HepG2 (cell line): ENCODE measurements around the gene C5orf52.

Experiments
- CTCF ChIP-seq: sonication (generic); formaldehyde crosslinking; IDR thresholded peaks from 2 replicates; pipeline ENCODE4 v1.5.0; 2020; ENCODE audit warnings: mild to moderate bottlenecking, missing genetic modification reagents, moderate library complexity
- EED ChIP-seq: sonication (generic); formaldehyde crosslinking; IDR thresholded peaks from 2 replicates; pipeline ENCODE4 v1.5.0; 2020; ENCODE audit warnings: mild to moderate bottlenecking, missing genetic modification reagents
- FOXK2 ChIP-seq: fragments of 450-650 bp; IDR thresholded peaks from 2 replicates; pipeline ENCODE4 v1.6.1; 2016
- GPN1 ChIP-seq: sonication (generic); formaldehyde crosslinking; IDR thresholded peaks from 2 replicates; pipeline ENCODE4 v1.5.1; 2020; ENCODE audit warnings: missing genetic modification reagents, borderline replicate concordance
- MAX ChIP-seq: IDR thresholded peaks from 2 replicates; pipeline ENCODE4 v1.6.1; 2012; ENCODE audit warnings: inconsistent platforms
- POLR2AphosphoS2 ChIP-seq: IDR thresholded peaks from 2 replicates; pipeline ENCODE4 v1.6.1; 2011; ENCODE audit warnings: low read depth, low read length, improper control_type of control experiment
- TARDBP ChIP-seq: sonication (generic); formaldehyde crosslinking; IDR thresholded peaks from 2 replicates; pipeline ENCODE4 v1.8.0; 2022; ENCODE audit warnings: mild to moderate bottlenecking, missing genetic modification reagents
- YEATS2 ChIP-seq: sonication (generic); formaldehyde crosslinking; IDR thresholded peaks from 2 replicates; pipeline ENCODE4 v1.4.0; 2020; ENCODE audit warnings: missing genetic modification reagents, borderline replicate concordance
- ZNF24 ChIP-seq: fragments of 450-650 bp; IDR thresholded peaks from 2 replicates; pipeline ENCODE4 v1.6.1; 2017; ENCODE audit warnings: antibody characterized with exemption, mild to moderate bottlenecking
- ZNF274 ChIP-seq: sonication (generic); formaldehyde crosslinking; IDR thresholded peaks from 2 replicates; pipeline ENCODE4 v1.5.1; 2020; ENCODE audit warnings: mild to moderate bottlenecking, missing genetic modification reagents
- ZNF34 ChIP-seq: sonication (generic); formaldehyde crosslinking; IDR thresholded peaks from 2 replicates; pipeline ENCODE4 v1.4.0; 2020; ENCODE audit warnings: mild to moderate bottlenecking, missing genetic modification reagents, borderline replicate concordance
- ZNF703 ChIP-seq: sonication (generic); formaldehyde crosslinking; IDR thresholded peaks from 2 replicates; pipeline ENCODE4 v1.5.1; 2020; ENCODE audit warnings: missing genetic modification reagents, mild to moderate bottlenecking, moderate library complexity, borderline replicate concordance
- TF ChIP-seq, protein P1 (sequence below): sonication (generic); formaldehyde crosslinking; IDR thresholded peaks from 2 replicates; pipeline ENCODE4 v1.8.0; 2022; ENCODE audit warnings: missing genetic modification reagents, mild to moderate bottlenecking, moderate library complexity, borderline replicate concordance
- TF ChIP-seq, protein P2 (sequence below): sonication (generic); formaldehyde crosslinking; IDR thresholded peaks from 2 replicates; pipeline ENCODE4 v1.4.0; 2020; ENCODE audit warnings: missing genetic modification reagents, borderline replicate concordance

- TF ChIP-seq CTCF (CRISPR knock-in tag) (no peak), ZNF34 (CRISPR knock-in tag) (no peak), ZNF274 (CRISPR knock-in tag) (no peak), FOXK2 (no peak), ZNF24 (no peak), GPN1 (no peak), YEATS2 (CRISPR knock-in tag) (no peak), ZNF703 (CRISPR knock-in tag) (no peak), EED (CRISPR knock-in tag) (no peak), MAX (no peak), POLR2AphosphoS2 (no peak), TARDBP (CRISPR knock-in tag) (no peak)
- TF ChIP-seq, protein P1, sequence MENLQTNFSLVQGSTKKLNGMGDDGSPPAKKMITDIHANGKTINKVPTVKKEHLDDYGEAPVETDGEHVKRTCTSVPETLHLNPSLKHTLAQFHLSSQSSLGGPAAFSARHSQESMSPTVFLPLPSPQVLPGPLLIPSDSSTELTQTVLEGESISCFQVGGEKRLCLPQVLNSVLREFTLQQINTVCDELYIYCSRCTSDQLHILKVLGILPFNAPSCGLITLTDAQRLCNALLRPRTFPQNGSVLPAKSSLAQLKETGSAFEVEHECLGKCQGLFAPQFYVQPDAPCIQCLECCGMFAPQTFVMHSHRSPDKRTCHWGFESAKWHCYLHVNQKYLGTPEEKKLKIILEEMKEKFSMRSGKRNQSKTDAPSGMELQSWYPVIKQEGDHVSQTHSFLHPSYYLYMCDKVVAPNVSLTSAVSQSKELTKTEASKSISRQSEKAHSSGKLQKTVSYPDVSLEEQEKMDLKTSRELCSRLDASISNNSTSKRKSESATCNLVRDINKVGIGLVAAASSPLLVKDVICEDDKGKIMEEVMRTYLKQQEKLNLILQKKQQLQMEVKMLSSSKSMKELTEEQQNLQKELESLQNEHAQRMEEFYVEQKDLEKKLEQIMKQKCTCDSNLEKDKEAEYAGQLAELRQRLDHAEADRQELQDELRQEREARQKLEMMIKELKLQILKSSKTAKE (CRISPR knock-in tag): no peak
- TF ChIP-seq, protein P2, sequence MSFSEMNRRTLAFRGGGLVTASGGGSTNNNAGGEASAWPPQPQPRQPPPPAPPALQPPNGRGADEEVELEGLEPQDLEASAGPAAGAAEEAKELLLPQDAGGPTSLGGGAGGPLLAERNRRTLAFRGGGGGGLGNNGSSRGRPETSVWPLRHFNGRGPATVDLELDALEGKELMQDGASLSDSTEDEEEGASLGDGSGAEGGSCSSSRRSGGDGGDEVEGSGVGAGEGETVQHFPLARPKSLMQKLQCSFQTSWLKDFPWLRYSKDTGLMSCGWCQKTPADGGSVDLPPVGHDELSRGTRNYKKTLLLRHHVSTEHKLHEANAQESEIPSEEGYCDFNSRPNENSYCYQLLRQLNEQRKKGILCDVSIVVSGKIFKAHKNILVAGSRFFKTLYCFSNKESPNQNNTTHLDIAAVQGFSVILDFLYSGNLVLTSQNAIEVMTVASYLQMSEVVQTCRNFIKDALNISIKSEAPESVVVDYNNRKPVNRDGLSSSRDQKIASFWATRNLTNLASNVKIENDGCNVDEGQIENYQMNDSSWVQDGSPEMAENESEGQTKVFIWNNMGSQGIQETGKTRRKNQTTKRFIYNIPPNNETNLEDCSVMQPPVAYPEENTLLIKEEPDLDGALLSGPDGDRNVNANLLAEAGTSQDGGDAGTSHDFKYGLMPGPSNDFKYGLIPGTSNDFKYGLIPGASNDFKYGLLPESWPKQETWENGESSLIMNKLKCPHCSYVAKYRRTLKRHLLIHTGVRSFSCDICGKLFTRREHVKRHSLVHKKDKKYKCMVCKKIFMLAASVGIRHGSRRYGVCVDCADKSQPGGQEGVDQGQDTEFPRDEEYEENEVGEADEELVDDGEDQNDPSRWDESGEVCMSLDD: no peak
Observed at GRCh38 chr5:157657516-157657915, 13.8 kb upstream of the C5orf52 start.
